Spinal cord (tissue), 10 donors: ENCODE measurements around the gene TNFRSF9. TPM values are rescaled to one million over a fixed set of nuclear protein-coding genes. Genes with fewer than 3 reads are reported as not detected.
"Not testable (repeated sequence)": the region's sequence is repeated elsewhere in the genome, so short reads cannot be mapped to it uniquely, and the experiment has no call there.

Source experiments
- DNase-seq, 6 donors: peaks; one replicate each; pipeline versions ENCODE4 v3.0.0 to v3.0.0-alpha.2; 2013 to 2015; ENCODE audit warnings: low spot score in 6 of 6, low read depth in 4 of 6
- H3K27ac ChIP-seq: one replicate; pipeline ENCODE4 v1.5.1; 2013; ENCODE audit warnings: low read depth, low read length, control low read depth
- H3K27me3 ChIP-seq: one replicate; pipeline ENCODE4 v1.6.1; 2013; ENCODE audit warnings: low read length; ENCODE audit not compliant: control insufficient read depth, insufficient read depth
- H3K36me3 ChIP-seq: one replicate; pipeline ENCODE4 v1.6.1; 2013; ENCODE audit warnings: low read length; ENCODE audit not compliant: control insufficient read depth, insufficient read depth
- H3K4me1 ChIP-seq: one replicate; pipeline ENCODE4 v1.6.1; 2013; ENCODE audit warnings: low read length; ENCODE audit not compliant: control insufficient read depth, insufficient read depth
- H3K4me3 ChIP-seq: one replicate; pipeline ENCODE4 v1.5.1; 2013; ENCODE audit warnings: low read depth, low read length, control low read depth
- H3K9me3 ChIP-seq: one replicate; pipeline ENCODE4 v1.6.1; 2013; ENCODE audit warnings: low read length; ENCODE audit not compliant: control insufficient read depth, insufficient read depth
- WGBS: methylation state at CpG from one replicate; pipeline ENCODE4 v1.1.5; 2013; ENCODE audit warnings: missing lambda C conversion rate; ENCODE audit not compliant: insufficient coverage; 5-methylcytosine and 5-hydroxymethylcytosine counted together
- polyA plus RNA-seq, 2 donors: library from polyadenylated mRNA; unstranded; fragments of 120-200 nt; gene quantifications; one replicate each; pipeline ENCODE4 v1.2.1, GENCODE V29; 2013; ENCODE audit not compliant: insufficient read length in 2 of 2
- total RNA-seq, 2 donors: library from RNA; depleted of rRNA in 1 of 2; stranded (reverse); fragments of 120-200 nt in 1 of 2; fragments of >200 nt in 1 of 2; gene quantifications; one replicate each; pipeline versions ENCODE4 v1.2.3 to v1.2.4, GENCODE V29; 2013 to 2014
- donor health status: healthy.

Gene TNFRSF9
- total and polyA plus RNA-seq, 4 donors, result 0.10 to 0.29 (median 0.11) TPM; not detected in 1

GRCh38 chr1:7929637-7930036 is 11.0 kb downstream of the TNFRSF9 start:
- Histone ChIP-seq H3K27me3 (no peaks in the 10 kb centered on the region), H3K9me3 (no peaks in the 10 kb centered on the region)
- 50% methylated on average over 3 of the region's 7 CpGs for WGBS

GRCh38 chr1:7928247-7928646 is 12.4 kb downstream of the TNFRSF9 start:
- Histone ChIP-seq H3K36me3 (no peaks in the 10 kb centered on the region), H3K4me1 (no peaks in the 10 kb centered on the region), H3K27me3 (no peaks in the 10 kb centered on the region), H3K27ac (no peak overlapping the region), H3K4me3 (no peak overlapping the region), H3K9me3 (no peaks in the 10 kb centered on the region)
- no peak for DNase-seq
- WGBS, result 86% methylated on average over 2 of the region's 4 CpGs

More at GRCh38 chr1:7929637-7930036, 11.0 kb downstream of the TNFRSF9 start:
- DNase-seq, result no peak
- no peak overlapping the region for H3K27ac ChIP-seq
- no peaks in the 10 kb centered on the region for H3K4me1 ChIP-seq
- no peaks in the 10 kb centered on the region for H3K36me3 ChIP-seq
- no peak overlapping the region for H3K4me3 ChIP-seq

GRCh38 chr1:7927061-7927460 is 13.6 kb downstream of the TNFRSF9 start:
- not testable (repeated sequence) for H3K4me1 ChIP-seq, H3K4me3 ChIP-seq, DNase-seq, H3K27ac ChIP-seq, H3K9me3 ChIP-seq, H3K36me3 ChIP-seq, H3K27me3 ChIP-seq
- 74% methylated on average over 7 of the region's 8 CpGs for WGBS

GRCh38 chr1:7922301-7922700 is 18.3 kb downstream of the TNFRSF9 start:
- no peak for DNase-seq
- Histone ChIP-seq H3K36me3 (no peaks in the 10 kb centered on the region), H3K4me3 (no peak overlapping the region), H3K4me1 (no peaks in the 10 kb centered on the region), H3K9me3 (no peaks in the 10 kb centered on the region), H3K27me3 (no peaks in the 10 kb centered on the region), H3K27ac (no peak overlapping the region)
- WGBS, result 94% methylated on average over 5 of the region's 6 CpGs

GRCh38 chr1:7921796-7922195 is 18.8 kb downstream of the TNFRSF9 start:
- H3K4me1 ChIP-seq, result no peaks in the 10 kb centered on the region
- WGBS, result 73% methylated on average over 3 of the region's 7 CpGs
- peak in 1 of 6 donors; percentile 14 for DNase-seq
- H3K4me3 ChIP-seq, result no peak overlapping the region
- H3K27ac ChIP-seq, result no peak overlapping the region
- H3K9me3 ChIP-seq, result no peaks in the 10 kb centered on the region
- no peaks in the 10 kb centered on the region for H3K36me3 ChIP-seq
- no peaks in the 10 kb centered on the region for H3K27me3 ChIP-seq

GRCh38 chr1:7919880-7920279 is 20.8 kb downstream of the TNFRSF9 start:
- no peak overlapping the region for H3K27ac ChIP-seq
- H3K36me3 ChIP-seq, result no peaks in the 10 kb centered on the region
- H3K9me3 ChIP-seq, result no peaks in the 10 kb centered on the region
- H3K4me3 ChIP-seq, result no peak overlapping the region
- no peaks in the 10 kb centered on the region for H3K4me1 ChIP-seq
- DNase-seq, result no peak
- H3K27me3 ChIP-seq, result no peaks in the 10 kb centered on the region
- no CpG with 5 or more reads among the region's 5 CpGs for WGBS

- not testable (repeated sequence) for H3K27me3 ChIP-seq, H3K27ac ChIP-seq, H3K36me3 ChIP-seq, H3K4me3 ChIP-seq, DNase-seq, H3K9me3 ChIP-seq, H3K4me1 ChIP-seq
- WGBS, result no CpG with 5 or more reads among the region's 5 CpGs
Measured at GRCh38 chr1:7917971-7918370, 22.7 kb downstream of the TNFRSF9 start.

GRCh38 chr1:7916501-7916830 is 24.2 kb downstream of the TNFRSF9 start:
- Histone ChIP-seq H3K9me3 (no peaks in the 10 kb centered on the region), H3K27ac (no peak overlapping the region), H3K4me3 (no peak overlapping the region), H3K36me3 (no peaks in the 10 kb centered on the region), H3K4me1 (no peaks in the 10 kb centered on the region), H3K27me3 (no peaks in the 10 kb centered on the region)
- WGBS, result 80% methylated on average over 1 of the region's 2 CpGs
- DNase-seq, result no peak

GRCh38 chr1:7915826-7916500 is 24.7 kb downstream of the TNFRSF9 start:
- no CpG with 5 or more reads among the region's 5 CpGs for WGBS
- Histone ChIP-seq H3K36me3 (no peaks in the 10 kb centered on the region), H3K9me3 (no peaks in the 10 kb centered on the region), H3K4me3 (no peak overlapping the region), H3K4me1 (no peaks in the 10 kb centered on the region), H3K27ac (no peak overlapping the region), H3K27me3 (no peaks in the 10 kb centered on the region)
- DNase-seq, result no peak

- 82% methylated on average over 16 of the region's 18 CpGs for WGBS
- Histone ChIP-seq H3K36me3 (no peaks in the 10 kb centered on the region), H3K27me3 (no peaks in the 10 kb centered on the region), H3K9me3 (no peaks in the 10 kb centered on the region), H3K4me1 (no peaks in the 10 kb centered on the region), H3K27ac (no peak overlapping the region), H3K4me3 (no peak overlapping the region)
- no peak for DNase-seq
Measured at GRCh38 chr1:7912743-7913557, 27.7 kb downstream of the TNFRSF9 start.
